ENCODE data around the gene USP40. TPM values are rescaled to one million over a fixed set of nuclear protein-coding genes. Genes with fewer than 3 reads are reported as not detected.

The USP40 gene
- total and polyA plus RNA-seq, 9 of the 15 experiments (the other 6 are each of a cell fraction or from before 2014, with no cell fraction given) = 5.5 to 15.0 (median 9.3) TPM

DNA sequence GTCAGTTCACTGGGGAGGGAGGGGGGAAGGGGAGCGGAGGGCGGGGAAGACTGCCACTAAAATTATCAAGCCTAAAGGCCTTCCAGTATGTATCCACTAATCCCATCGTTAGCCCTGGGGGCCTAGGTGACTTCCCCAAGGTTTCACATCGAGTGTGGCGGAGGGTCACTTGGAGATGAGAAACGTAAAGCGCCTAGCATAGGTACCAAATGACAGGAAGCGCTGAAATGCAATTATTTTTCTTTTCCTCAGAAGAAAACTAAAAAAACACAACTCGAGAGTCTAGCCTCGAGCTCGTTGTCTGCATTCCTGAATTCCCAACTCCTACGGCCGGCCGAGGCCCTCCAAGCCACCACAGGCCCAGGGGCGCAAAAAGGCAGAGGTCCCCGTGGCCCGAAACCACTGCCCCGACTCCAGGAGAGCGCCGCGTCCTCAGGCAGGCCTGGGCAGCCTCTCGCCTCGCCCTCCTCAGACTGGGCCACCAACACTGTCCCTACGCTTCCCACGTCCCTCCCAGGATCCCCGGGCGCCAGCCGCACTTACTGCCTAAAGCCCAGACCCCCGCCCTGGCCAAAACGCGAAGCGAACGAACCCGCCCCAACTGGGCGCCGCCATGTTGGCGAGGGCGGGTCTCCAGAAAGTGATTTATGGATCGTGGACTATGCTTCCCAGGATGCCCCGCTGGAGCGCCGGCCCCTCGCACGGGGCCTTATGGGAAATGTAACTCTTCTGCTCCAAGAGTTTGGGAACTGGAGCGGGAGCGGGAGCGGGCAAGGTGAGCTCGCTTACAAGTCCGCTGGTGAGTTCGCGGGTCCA is at the start of gene USP40 (continued):
- TF ChIP-seq TBP (optimal IDR thresholded peaks at IDR 0.05; ENCODE audit: low read depth, low read length) (peak; percentile 78), ZNF212 (CRISPR knock-in tag; IDR thresholded peaks at IDR 0.05) (no peak), SIN3B (IDR thresholded peaks at IDR 0.05; ENCODE audit: low read depth) (peak; percentile 80), TAL1 (IDR thresholded peaks at IDR 0.05) (no peak), ZNF232 (CRISPR knock-in tag; IDR thresholded peaks at IDR 0.05) (no peak), RBM25 (IDR thresholded peaks at IDR 0.05; ENCODE audit: low read depth, low read length, severe bottlenecking) (no peak), NR2C1 (IDR thresholded peaks at IDR 0.05) (no peak), NR2C1 (tag; IDR thresholded peaks at IDR 0.05) (0 out of 2 replicates have a peak, but pooled peaks have one; percentile 25), SPI1 (IDR thresholded peaks at IDR 0.05; ENCODE audit: borderline replicate concordance, low read depth, low read length) (no peak), MAZ (CRISPR knock-in tag; conservative IDR thresholded peaks at IDR 0.05 in 1 of 2, IDR thresholded peaks at IDR 0.05 in 1 of 2) (peak; percentile 74 to 84), POLR3G (IDR thresholded peaks at IDR 0.05; ENCODE audit: extremely low read depth, insufficient read length, insufficient replicate concordance) (no peak), POLR3A (IDR thresholded peaks at IDR 0.05; ENCODE audit: borderline replicate concordance, extremely low read depth, insufficient read depth, insufficient read length) (no peak), SMAD1 (IDR thresholded peaks at IDR 0.05; ENCODE audit: low read depth, low read length, partially characterized antibody) (peak; percentile 57), TRIM28 (IDR thresholded peaks at IDR 0.05) (no peak)
- TF ChIP-seq, protein P1, sequence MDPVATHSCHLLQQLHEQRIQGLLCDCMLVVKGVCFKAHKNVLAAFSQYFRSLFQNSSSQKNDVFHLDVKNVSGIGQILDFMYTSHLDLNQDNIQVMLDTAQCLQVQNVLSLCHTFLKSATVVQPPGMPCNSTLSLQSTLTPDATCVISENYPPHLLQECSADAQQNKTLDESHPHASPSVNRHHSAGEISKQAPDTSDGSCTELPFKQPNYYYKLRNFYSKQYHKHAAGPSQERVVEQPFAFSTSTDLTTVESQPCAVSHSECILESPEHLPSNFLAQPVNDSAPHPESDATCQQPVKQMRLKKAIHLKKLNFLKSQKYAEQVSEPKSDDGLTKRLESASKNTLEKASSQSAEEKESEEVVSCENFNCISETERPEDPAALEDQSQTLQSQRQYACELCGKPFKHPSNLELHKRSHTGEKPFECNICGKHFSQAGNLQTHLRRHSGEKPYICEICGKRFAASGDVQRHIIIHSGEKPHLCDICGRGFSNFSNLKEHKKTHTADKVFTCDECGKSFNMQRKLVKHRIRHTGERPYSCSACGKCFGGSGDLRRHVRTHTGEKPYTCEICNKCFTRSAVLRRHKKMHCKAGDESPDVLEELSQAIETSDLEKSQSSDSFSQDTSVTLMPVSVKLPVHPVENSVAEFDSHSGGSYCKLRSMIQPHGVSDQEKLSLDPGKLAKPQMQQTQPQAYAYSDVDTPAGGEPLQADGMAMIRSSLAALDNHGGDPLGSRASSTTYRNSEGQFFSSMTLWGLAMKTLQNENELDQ (CRISPR knock-in tag; IDR thresholded peaks at IDR 0.05; ENCODE audit: borderline replicate concordance) = no peak
- TF ChIP-seq, protein P2, sequence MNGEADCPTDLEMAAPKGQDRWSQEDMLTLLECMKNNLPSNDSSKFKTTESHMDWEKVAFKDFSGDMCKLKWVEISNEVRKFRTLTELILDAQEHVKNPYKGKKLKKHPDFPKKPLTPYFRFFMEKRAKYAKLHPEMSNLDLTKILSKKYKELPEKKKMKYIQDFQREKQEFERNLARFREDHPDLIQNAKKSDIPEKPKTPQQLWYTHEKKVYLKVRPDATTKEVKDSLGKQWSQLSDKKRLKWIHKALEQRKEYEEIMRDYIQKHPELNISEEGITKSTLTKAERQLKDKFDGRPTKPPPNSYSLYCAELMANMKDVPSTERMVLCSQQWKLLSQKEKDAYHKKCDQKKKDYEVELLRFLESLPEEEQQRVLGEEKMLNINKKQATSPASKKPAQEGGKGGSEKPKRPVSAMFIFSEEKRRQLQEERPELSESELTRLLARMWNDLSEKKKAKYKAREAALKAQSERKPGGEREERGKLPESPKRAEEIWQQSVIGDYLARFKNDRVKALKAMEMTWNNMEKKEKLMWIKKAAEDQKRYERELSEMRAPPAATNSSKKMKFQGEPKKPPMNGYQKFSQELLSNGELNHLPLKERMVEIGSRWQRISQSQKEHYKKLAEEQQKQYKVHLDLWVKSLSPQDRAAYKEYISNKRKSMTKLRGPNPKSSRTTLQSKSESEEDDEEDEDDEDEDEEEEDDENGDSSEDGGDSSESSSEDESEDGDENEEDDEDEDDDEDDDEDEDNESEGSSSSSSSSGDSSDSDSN (IDR thresholded peaks at IDR 0.05; ENCODE audit: borderline replicate concordance in 1 of 2, low read depth in 2 of 2, low read length in 2 of 2) = no peak
- TF ChIP-seq, protein P3, sequence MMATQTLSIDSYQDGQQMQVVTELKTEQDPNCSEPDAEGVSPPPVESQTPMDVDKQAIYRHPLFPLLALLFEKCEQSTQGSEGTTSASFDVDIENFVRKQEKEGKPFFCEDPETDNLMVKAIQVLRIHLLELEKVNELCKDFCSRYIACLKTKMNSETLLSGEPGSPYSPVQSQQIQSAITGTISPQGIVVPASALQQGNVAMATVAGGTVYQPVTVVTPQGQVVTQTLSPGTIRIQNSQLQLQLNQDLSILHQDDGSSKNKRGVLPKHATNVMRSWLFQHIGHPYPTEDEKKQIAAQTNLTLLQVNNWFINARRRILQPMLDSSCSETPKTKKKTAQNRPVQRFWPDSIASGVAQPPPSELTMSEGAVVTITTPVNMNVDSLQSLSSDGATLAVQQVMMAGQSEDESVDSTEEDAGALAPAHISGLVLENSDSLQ (IDR thresholded peaks at IDR 0.05) = peak; percentile 97
- TF ChIP-seq, protein P4, sequence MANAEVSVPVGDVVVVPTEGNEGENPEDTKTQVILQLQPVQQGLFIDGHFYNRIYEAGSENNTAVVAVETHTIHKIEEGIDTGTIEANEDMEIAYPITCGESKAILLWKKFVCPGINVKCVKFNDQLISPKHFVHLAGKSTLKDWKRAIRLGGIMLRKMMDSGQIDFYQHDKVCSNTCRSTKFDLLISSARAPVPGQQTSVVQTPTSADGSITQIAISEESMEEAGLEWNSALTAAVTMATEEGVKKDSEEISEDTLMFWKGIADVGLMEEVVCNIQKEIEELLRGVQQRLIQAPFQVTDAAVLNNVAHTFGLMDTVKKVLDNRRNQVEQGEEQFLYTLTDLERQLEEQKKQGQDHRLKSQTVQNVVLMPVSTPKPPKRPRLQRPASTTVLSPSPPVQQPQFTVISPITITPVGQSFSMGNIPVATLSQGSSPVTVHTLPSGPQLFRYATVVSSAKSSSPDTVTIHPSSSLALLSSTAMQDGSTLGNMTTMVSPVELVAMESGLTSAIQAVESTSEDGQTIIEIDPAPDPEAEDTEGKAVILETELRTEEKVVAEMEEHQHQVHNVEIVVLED (CRISPR knock-in tag; IDR thresholded peaks at IDR 0.05) = no peak
- TF ChIP-seq, protein P5, sequence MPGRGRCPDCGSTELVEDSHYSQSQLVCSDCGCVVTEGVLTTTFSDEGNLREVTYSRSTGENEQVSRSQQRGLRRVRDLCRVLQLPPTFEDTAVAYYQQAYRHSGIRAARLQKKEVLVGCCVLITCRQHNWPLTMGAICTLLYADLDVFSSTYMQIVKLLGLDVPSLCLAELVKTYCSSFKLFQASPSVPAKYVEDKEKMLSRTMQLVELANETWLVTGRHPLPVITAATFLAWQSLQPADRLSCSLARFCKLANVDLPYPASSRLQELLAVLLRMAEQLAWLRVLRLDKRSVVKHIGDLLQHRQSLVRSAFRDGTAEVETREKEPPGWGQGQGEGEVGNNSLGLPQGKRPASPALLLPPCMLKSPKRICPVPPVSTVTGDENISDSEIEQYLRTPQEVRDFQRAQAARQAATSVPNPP (IDR thresholded peaks at IDR 0.05; ENCODE audit: borderline replicate concordance, insufficient read depth, insufficient read length) = no peak
